Activated CD8-positive, alpha-beta memory T cell treated with anti-CD3 and anti-CD28 coated beads for 4 hours (primary cell): ENCODE results near the gene ZNF112.
"Not testable (repeated sequence)": the region's sequence is repeated elsewhere in the genome, so short reads cannot be mapped to it uniquely, and the experiment has no call there.

Experiments used
- DNase-seq, 2 donors: peaks; one replicate each; pipeline ENCODE4 v3.0.0-alpha.2; 2020; ENCODE audit warnings: low read depth in 2 of 2

ZNF112 gene

DNA sequence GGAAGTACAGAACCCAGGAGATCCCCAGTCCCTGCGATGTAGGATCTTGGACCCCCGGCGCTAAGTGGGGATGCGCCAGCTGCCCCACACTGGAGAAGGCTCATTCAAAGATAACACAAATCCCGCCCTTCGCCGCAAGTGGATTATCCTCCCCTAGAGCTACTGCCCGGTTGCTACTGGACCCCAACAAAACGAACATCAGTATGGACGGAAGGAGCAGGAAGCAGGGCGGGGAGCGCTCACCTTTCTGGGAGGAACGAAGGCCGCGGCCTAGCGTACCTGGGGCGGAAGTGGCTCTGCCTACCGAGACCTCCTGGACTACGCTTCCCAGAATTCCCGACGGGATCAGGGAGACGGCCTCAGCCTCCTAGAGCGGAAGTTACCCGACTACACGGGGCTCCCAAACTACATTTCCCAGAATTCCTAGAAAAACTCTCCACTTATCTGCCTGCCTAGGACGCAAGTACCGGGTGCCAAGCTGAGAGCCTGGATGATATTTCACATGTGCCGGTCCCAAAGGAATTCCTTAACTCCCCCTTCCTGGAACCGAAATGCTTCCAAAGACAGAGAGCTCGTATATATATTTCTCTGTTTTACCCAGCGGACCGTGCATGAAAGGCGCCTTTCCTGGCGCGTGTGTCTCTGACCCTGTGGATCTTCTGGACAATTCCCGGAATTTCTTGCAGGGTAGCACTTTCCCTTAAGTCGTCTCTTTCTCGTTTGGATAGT lies at the start of gene ZNF112:
Gene ZNF112 (minus strand): TSS at position 298 of the 729 bp plus-strand sequence. CDS start 16,141 bp downstream, outside the sequence.
- DNase-seq = no peak

DNA sequence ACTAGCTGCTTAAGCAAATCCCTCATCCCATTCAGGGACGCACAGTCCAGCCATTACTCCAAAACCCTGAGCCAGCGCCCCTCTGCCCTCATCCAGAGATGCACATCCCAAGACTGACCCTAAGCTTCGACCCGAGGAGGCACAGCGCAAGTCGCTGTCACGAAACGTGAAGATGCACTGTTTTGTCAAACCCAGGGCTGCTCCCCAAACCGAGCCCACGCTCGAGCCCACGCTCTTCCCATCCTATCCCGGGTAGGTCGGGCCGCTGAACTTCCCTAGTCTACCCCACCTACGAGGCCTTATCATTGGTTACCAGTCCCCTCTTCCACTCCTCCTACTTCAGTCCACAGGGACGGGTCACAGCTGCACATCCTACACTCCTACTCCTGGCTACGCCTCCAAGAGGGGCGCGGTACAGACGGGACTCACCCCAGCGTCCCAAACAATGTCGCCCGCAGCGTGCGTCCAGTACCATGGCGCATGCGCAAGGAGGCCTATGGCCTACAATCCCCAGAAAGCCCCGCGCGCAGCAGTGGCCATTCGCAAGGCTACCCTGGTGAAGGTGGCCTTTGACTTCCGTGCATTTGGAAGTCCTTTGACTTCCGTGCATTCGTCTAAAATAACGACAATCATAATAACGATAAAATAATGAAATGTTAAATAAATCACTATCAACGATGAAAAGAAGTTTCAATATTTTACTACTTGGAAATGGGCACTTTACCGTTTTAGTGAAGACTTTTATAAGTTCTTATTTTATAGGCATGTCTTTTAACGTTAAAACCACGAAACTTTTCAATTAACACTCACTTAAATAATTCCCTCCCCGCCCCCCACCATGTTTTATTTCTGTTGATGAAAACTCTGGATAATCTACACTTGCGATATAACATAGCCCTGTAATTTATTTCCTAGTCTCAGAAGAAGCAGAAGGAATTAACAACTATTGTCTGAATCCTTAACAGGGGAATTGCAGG lies 44.9 kb upstream of the ZNF112 start, which contains the start of gene ZNF285:
Gene ZNF285 (minus strand): TSS at position 470 of the 977 bp plus-strand sequence. CDS start 4,395 bp downstream, outside the sequence.
- DNase-seq = peak; percentile 48 to 58

- DNase-seq = not testable (repeated sequence)
These were observed 32.8 kb upstream of the ZNF112 start for GRCh38 chr19:44389268-44389667.

DNA sequence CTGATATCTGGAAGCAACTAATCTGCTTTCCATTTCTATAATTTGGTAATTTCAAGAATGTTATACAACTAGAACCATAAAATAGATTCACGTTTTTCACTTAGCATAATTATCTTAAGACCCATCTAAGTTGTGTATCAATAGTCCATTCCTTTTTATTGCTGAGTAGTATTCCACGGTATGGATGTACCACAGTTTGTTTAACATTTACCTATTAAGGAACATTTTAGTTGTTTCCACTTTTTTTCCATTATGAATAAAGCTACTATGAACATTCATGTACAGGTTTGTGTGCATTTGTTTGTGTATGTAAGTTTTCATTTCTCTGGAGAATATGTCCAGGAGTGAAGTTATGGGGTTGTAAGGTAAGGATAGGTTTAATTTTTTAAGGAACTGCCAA lies 18.3 kb upstream of the ZNF112 start:
- DNase-seq = no peak

GRCh38 chr19:44371815-44372480 lies 15.5 kb upstream of the ZNF112 start:
- DNase-seq = no peak

GRCh38 chr19:44367024-44367423 lies 10.5 kb upstream of the ZNF112 start:
- DNase-seq = no peak

GRCh38 chr19:44346556-44346955 lies 9.9 kb downstream of the ZNF112 start:
- DNase-seq = no peak

DNA sequence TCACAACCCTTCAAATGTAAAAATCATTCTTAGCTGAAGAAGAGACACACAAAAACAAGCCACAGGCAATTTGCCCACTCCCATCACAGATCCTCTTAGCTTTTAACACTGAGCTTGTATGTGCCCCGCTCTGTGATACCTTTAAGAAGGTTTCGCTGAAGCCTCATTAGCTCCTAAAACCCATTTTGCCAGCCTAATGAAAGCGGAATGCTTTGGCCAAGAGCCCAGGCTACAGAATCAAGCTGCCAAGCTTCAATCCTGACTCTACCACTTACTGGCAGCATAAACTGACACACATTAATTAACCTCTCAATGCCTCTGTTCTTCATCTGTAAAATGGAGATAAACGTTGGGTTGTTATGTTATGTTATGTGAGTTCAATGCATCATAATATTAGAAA lies 10.5 kb downstream of the ZNF112 start:
- no peak for DNase-seq

- DNase-seq = no peak
These were observed 12.2 kb downstream of the ZNF112 start for GRCh38 chr19:44344255-44344654.

DNA sequence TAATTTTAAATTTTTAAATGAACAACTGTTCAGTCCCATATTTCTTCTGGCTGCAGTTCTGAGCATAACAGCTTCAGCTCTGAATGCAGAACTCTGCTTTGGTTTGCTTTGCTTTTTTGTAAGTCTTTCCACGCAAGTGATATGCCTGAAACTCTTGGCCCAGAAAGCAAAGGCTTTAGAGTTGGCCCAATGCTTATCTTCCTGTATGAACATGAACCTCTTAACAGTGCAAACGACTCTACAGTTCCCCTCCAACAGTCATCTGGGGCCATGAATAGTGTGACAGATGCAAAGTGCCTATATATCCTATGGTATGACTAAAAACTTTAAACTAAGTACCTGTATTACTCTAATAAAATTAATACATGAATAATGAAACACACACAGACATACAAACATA lies 14.7 kb downstream of the ZNF112 start:
- DNase-seq = no peak

GRCh38 chr19:44334639-44335038 lies 21.8 kb downstream of the ZNF112 start:
- DNase-seq = not testable (repeated sequence)

- no peak for DNase-seq
These were observed 24.3 kb downstream of the ZNF112 start for GRCh38 chr19:44332145-44332544.

GRCh38 chr19:44315883-44316282 lies 40.6 kb downstream of the ZNF112 start:
- DNase-seq = no peak

GRCh38 chr19:44313231-44313630 lies 43.2 kb downstream of the ZNF112 start:
- no peak for DNase-seq

DNA sequence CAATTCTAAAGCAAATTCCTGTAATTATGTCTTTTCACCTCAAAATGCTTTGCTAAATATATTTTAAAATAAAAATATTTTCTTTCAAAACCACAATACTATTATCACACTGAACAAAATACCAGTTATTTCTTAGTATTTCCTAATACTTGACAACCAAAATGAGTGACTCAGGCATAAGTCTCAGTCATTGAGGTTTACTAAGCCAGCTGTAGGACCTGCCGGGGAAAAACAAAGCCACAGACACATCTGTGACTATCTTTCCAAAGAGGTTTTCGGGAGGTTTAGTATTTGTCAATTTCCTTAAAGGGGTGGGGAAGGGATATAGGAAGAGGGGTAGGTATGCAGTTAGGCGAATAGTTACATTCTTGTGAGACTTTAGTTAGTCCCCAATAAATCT lies 48.5 kb downstream of the ZNF112 start:
- no peak for DNase-seq

- DNase-seq = no peak
These were observed 50.2 kb downstream of the ZNF112 start for GRCh38 chr19:44306283-44306682.

DNA sequence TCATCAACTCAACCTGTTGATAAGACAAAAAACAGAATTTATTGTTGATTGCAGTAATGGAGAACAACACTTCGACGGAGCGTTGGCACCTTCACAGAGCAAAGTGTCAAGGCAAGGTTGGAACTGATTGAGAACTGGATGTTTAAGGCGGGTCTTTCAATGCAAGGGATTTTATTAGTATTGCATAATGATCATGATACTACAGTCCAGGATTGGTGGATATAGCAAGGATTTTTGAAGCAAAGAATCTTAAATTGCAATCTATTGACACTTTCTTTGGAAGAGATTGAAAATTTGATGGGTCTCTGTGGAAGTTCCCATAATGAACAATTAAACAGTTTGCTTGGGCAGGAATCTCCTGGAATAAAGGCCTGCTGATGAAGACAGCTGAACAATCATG lies 51.0 kb downstream of the ZNF112 start:
- DNase-seq = no peak

GRCh38 chr19:44304659-44305193 lies 51.8 kb downstream of the ZNF112 start, which contains the start of gene ZNF235:
TSS of gene ZNF235 (minus strand) at chr19:44305025. CDS start at chr19:44303404, 1,621 bp downstream.
- DNase-seq = peak; percentile 60 to 61

DNA sequence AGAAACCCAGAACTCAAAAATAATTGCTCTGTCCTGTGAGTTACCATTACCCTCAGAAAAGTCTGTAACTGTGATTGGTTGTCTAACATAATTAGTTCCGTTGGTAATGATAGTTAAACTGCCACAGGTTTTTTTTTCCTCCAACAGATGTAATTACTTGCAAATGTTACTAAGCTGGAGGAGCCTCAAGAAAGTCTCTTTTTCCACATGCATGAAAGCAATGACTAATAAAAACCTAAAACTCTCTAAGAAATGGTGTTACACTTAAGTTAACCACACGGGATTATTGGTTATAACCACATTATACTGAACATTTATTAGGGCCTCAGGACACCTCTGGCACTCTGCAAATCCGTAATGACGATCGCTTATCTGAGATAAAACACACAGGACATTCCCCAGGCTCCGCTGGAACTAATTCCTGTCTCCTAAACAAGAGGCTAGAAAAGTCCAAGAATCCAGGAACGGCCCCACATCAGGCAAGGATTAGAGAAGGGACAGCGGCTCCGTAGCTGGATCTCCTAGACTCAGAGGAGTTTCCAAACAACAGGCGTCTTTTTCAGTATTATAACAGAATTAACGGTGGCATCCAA lies 52.4 kb downstream of the ZNF112 start:
- no peak for DNase-seq

DNA sequence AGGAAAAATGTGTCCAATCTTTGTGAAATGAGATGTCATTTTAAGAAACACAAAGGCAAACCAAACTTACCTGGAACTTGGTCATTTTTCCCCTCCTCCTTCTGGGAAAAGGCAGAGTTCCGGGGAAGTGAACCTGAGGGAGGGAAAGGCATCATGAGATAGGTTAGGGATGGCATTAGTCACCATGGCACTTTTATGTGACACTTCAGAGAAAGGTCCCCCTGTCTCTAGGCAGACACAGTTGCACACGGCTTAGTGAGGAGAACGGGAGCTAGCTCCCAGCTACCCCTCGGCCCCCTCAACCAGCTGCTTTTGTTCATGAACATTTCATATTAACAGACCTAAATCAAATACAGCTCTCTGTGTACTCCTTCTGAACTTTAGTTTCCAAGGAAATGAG lies 53.2 kb downstream of the ZNF112 start:
- DNase-seq = no peak

GRCh38 chr19:44284968-44285367 lies 71.5 kb downstream of the ZNF112 start:
- DNase-seq = no peak
